Measurements from ENCODE around the gene TFPI. TPM values are rescaled to one million over a fixed set of nuclear protein-coding genes. Genes with fewer than 3 reads are reported as not detected.

TFPI gene
- total RNA-seq, 1 donor from 2014 or later = 19.0 TPM

DNA sequence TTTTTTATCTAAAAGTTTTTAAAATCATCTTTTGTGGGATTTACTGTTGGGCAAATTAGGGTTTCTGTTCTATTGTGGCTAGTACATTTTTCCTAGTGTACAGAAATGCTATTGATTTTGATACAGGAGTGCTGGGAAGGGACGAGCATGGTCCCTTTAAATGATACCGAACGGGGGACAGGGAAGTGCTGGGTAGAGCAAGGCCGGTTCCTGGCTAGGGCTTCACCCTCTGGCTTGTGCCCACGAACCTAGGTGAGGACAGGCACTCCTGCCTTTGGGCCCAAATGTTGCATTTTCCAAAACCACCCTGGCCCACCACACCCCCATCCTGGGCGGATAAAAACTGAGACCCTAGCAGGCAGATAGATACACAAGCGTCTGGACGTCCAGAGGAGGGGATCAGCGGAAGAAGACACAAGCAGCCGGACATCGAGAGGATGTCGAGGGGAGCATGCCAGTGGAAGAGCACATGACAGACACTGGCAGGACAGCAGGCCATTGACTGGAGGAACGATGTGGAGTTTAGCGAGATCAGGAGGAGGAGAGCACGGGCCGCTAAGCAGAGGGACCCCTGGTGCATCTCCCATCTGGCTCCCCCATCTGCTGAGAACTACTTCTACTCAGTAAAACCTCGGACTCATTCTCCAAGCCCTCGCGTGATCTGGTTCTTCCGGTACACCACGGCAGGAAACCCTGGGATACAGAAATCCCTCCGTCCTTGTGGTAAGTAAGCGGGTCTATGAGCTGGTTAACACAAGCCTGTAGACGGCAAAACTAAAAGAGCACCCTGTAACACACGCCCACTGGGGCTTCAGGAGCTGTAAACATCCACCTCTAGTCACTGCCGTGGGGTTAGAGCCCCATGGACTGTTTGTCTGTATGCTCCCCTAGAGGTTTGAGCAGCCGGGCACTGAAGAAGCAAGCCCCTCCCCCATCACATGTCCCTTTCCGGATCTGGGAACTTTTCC, 92.7 kb downstream of the TFPI start:
- Histone ChIP-seq H3K27ac (replicated peaks) (no peak overlapping the region), H3K36me3 (no peaks in the 10 kb centered on the region), H3K4me1 (peaks cover 13% of the 10 kb centered on the region), H3K4me3 (peak overlapping the region; percentile 44), H3K27me3 (ENCODE audit: low read depth) (no peaks in the 10 kb centered on the region), H3K9me3 (replicated peaks) (no peaks in the 10 kb centered on the region)
- TF ChIP-seq, protein P1, sequence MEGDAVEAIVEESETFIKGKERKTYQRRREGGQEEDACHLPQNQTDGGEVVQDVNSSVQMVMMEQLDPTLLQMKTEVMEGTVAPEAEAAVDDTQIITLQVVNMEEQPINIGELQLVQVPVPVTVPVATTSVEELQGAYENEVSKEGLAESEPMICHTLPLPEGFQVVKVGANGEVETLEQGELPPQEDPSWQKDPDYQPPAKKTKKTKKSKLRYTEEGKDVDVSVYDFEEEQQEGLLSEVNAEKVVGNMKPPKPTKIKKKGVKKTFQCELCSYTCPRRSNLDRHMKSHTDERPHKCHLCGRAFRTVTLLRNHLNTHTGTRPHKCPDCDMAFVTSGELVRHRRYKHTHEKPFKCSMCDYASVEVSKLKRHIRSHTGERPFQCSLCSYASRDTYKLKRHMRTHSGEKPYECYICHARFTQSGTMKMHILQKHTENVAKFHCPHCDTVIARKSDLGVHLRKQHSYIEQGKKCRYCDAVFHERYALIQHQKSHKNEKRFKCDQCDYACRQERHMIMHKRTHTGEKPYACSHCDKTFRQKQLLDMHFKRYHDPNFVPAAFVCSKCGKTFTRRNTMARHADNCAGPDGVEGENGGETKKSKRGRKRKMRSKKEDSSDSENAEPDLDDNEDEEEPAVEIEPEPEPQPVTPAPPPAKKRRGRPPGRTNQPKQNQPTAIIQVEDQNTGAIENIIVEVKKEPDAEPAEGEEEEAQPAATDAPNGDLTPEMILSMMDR (IDR thresholded peaks at IDR 0.05; ENCODE audit: borderline replicate concordance) = no peak
- no peak for DNase-seq
- intact Hi-C loops (cut with micrococcal nuclease) = no loop called here

DNA sequence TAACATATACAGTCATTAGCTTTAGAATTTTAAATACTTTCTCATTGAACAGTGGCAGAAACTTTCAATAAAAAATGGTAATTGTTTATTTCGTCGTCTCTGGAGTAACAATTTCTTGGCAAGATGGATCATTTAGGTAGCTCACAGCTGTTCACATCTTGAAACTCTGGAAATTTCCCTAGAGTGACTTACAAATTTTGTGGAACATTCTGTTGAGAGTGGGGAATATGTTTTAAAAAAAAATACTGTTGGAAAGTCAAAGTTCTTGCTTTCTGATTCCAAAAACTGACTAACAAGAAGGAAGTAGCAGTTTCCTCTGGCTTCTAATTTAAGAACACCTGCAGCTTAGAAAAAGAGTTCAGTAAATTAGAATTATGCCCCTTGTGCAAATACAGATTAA, 95.0 kb downstream of the TFPI start:
- intact Hi-C loops (cut with micrococcal nuclease) = loop anchor here (10.0 kb wide), 1 partner anchor 324 kb away; no protein-coding TSS in a partner anchor
- H3K27me3 ChIP-seq (ENCODE audit: low read depth) = no peaks in the 10 kb centered on the region
- TF ChIP-seq, protein P1 (IDR thresholded peaks at IDR 0.05; ENCODE audit: borderline replicate concordance) = no peak

DNA sequence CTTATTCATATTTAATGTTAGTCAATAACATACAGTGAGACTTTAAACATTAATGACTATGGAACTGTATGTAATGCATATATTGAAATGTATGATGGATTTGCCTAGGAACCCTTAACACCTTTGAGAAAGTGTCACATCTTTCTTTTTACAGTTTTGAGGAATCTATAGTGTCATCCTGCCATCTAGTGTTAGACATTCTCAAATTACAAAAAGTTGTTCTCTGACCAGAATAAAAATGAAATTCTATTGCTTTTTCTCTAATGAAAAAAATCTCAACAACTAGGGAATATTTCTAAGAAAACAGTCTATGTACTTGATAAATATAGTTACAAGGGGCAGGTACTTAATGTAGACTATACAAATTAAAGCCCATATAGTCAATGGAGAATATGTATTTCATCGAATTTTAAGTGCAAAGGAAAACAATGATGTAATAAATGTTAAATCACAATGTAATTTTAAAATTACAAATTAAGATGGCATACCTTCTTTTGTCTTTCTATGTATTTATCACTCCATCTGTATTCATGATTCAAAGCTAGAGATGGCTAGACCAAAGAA, 101.1 kb downstream of the TFPI start:
- H3K9me3 ChIP-seq (replicated peaks) = no peaks in the 10 kb centered on the region
- H3K27me3 ChIP-seq (ENCODE audit: low read depth) = no peaks in the 10 kb centered on the region
- H3K4me3 ChIP-seq = no peak overlapping the region
- no peak for DNase-seq
- H3K36me3 ChIP-seq = no peaks in the 10 kb centered on the region
- TF ChIP-seq, protein P1 (IDR thresholded peaks at IDR 0.05; ENCODE audit: borderline replicate concordance) = peak; percentile 62
- H3K27ac ChIP-seq (replicated peaks) = no peak overlapping the region
- no peaks in the 10 kb centered on the region for H3K4me1 ChIP-seq
- intact Hi-C loops (cut with micrococcal nuclease) = loop anchor here (5.0 to 10.0 kb wide), 2 partner anchors 318 to 591 kb away; no protein-coding TSS in a partner anchor

More for the DNA sequence above, 95.0 kb downstream of the TFPI start:
- Histone ChIP-seq H3K36me3 (no peaks in the 10 kb centered on the region), H3K9me3 (replicated peaks) (no peaks in the 10 kb centered on the region), H3K4me1 (peaks cover 13% of the 10 kb centered on the region), H3K27ac (replicated peaks) (peak overlapping the region; percentile 34), H3K4me3 (no peak overlapping the region)
- DNase-seq = no peak

DNA sequence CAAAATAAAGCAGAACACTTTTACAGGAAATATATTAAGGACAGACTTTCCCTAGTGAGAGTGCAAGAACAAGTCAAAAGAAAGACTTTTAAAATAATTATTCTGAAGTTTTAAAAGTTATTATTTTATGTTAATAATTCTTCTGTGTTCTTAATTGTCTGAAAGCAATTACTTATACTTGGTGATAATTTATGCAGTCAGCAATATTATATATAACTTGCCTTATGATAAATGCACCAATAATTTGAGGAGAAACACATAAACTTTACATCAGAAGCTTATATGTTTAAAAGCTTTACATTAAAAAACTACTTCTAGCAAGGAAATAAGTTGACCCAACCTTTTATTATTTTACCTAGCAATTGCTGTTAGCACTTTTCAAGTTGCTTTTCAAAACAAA, 102.7 kb downstream of the TFPI start:
- H3K9me3 ChIP-seq (replicated peaks) = no peaks in the 10 kb centered on the region
- TF ChIP-seq, protein P1 (IDR thresholded peaks at IDR 0.05; ENCODE audit: borderline replicate concordance) = no peak

DNA sequence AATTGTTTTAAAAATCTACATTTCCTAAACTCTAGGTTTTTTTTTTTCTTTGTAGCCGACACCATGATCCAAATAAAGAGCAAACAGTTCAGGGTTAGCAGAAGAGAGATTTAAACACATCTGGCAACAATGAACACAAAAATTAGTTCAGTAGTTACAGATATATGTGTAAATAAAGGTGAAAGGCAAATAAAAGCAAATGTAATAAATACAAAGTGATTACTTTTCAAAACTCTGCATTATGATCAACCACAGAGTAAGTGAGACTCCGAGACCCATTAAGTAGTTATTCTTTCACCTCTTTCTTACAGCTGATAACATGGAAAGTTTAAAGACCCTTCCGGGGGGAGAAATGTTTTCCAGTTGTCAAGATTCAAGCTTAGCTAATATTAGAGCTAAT, 106.9 kb downstream of the TFPI start:
- Histone ChIP-seq H3K27me3 (ENCODE audit: low read depth) (no peaks in the 10 kb centered on the region), H3K4me3 (peak overlapping the region; percentile 63), H3K9me3 (replicated peaks) (no peaks in the 10 kb centered on the region), H3K4me1 (no peaks in the 10 kb centered on the region), H3K36me3 (no peaks in the 10 kb centered on the region), H3K27ac (replicated peaks) (peak overlapping the region; percentile 73)
- DNase-seq = no peak
- TF ChIP-seq, protein P1 (IDR thresholded peaks at IDR 0.05; ENCODE audit: borderline replicate concordance) = no peak
- intact Hi-C loops (cut with micrococcal nuclease) = loop anchor here (5.0 kb wide), 1 partner anchor 145 kb away; no protein-coding TSS in a partner anchor

More for the DNA sequence above, 102.7 kb downstream of the TFPI start:
- Histone ChIP-seq H3K4me1 (no peaks in the 10 kb centered on the region), H3K27me3 (ENCODE audit: low read depth) (no peaks in the 10 kb centered on the region), H3K4me3 (no peak overlapping the region), H3K36me3 (no peaks in the 10 kb centered on the region), H3K27ac (replicated peaks) (no peak overlapping the region)
- DNase-seq = no peak
- intact Hi-C loops (cut with micrococcal nuclease) = loop anchor here (5.0 to 10.0 kb wide), 2 partner anchors 317 to 589 kb away; no protein-coding TSS in a partner anchor

Data from left ventricle myocardium inferior (tissue), 1 donor.